Trophoblast cell (in vitro differentiated cells and primary cell): Measurements from ENCODE around the gene FXYD5.

ENCODE experiments used
- DNase-seq, 2 donors: peaks; one replicate each; pipeline ENCODE4 v3.0.0-alpha.2; 2016
- H2AFZ ChIP-seq: 2 replicates; pipeline ENCODE4 v1.6.1; 2013; ENCODE audit warnings: low read length, moderate library complexity, mild to moderate bottlenecking; ENCODE audit not compliant: insufficient read depth, poor library complexity
- H2AK5ac ChIP-seq: 2 replicates; pipeline ENCODE4 v1.6.1; 2013; ENCODE audit warnings: mild to moderate bottlenecking, low read length
- H2BK120ac ChIP-seq: 2 replicates; pipeline ENCODE4 v1.6.1; 2013; ENCODE audit warnings: low read length, mild to moderate bottlenecking, moderate library complexity; ENCODE audit not compliant: insufficient read depth, poor library complexity
- H2BK12ac ChIP-seq: 2 replicates; pipeline ENCODE4 v1.6.1; 2013; ENCODE audit warnings: mild to moderate bottlenecking, low read length, moderate library complexity
- H2BK5ac ChIP-seq: 2 replicates; pipeline ENCODE4 v1.6.1; 2013; ENCODE audit warnings: low read length, low read depth, moderate library complexity, mild to moderate bottlenecking; ENCODE audit not compliant: poor library complexity
- H3K14ac ChIP-seq: 2 replicates; pipeline ENCODE4 v1.6.1; 2013; ENCODE audit warnings: mild to moderate bottlenecking, low read length
- H3K18ac ChIP-seq: 2 replicates; pipeline ENCODE4 v1.6.1; 2013; ENCODE audit warnings: mild to moderate bottlenecking, low read length
- H3K23ac ChIP-seq: 2 replicates; pipeline ENCODE4 v1.6.1; 2013; ENCODE audit warnings: low read length
- H3K27ac ChIP-seq: 2 replicates; pipeline ENCODE4 v1.5.1; 2013; ENCODE audit warnings: low read depth, mild to moderate bottlenecking, inconsistent platforms, low read length, moderate library complexity
- H3K27me3 ChIP-seq: 2 replicates; pipeline ENCODE4 v1.6.1; 2013; ENCODE audit warnings: inconsistent platforms, mild to moderate bottlenecking, low read length, moderate library complexity; ENCODE audit not compliant: insufficient read depth
- H3K36me3 ChIP-seq, 2 experiments: 1 replicate in 1 of 2; 2 replicates in 1 of 2; pipeline ENCODE4 v1.6.1; 2013; ENCODE audit warnings: low read length in 2 of 2, mild to moderate bottlenecking in 2 of 2, moderate library complexity in 1 of 2; ENCODE audit not compliant: insufficient read depth in 2 of 2, control insufficient read depth in 1 of 2
- H3K4ac ChIP-seq: 2 replicates; pipeline ENCODE4 v1.6.1; 2013; ENCODE audit warnings: low read depth, mild to moderate bottlenecking, low read length, moderate library complexity
- H3K4me1 ChIP-seq, 2 experiments: 1 replicate in 1 of 2; 2 replicates in 1 of 2; pipeline ENCODE4 v1.6.1; 2013; ENCODE audit warnings: low read length in 2 of 2, mild to moderate bottlenecking in 2 of 2, moderate library complexity in 1 of 2; ENCODE audit not compliant: insufficient read depth in 2 of 2, control insufficient read depth in 1 of 2
- H3K4me2 ChIP-seq: 2 replicates; pipeline ENCODE4 v1.6.1; 2013; ENCODE audit warnings: inconsistent platforms, mild to moderate bottlenecking, low read length, moderate library complexity
- H3K4me3 ChIP-seq: 2 replicates; pipeline ENCODE4 v1.5.1; 2013; ENCODE audit warnings: mild to moderate bottlenecking, low read depth, low read length, inconsistent platforms
- H3K79me1 ChIP-seq: one replicate; pipeline ENCODE4 v1.6.1; 2013; ENCODE audit warnings: low read length
- H3K79me2 ChIP-seq: 2 replicates; pipeline ENCODE4 v1.6.1; 2013; ENCODE audit warnings: low read length, mild to moderate bottlenecking; ENCODE audit not compliant: control insufficient read depth, insufficient read depth, poor library complexity
- H3K9ac ChIP-seq: 2 replicates; pipeline ENCODE4 v1.6.1; 2013; ENCODE audit warnings: mild to moderate bottlenecking, low read length
- H3K9me3 ChIP-seq: 2 replicates; pipeline ENCODE4 v1.6.1; 2013; ENCODE audit warnings: low read depth, mild to moderate bottlenecking, control low read depth, inconsistent platforms, low read length; ENCODE audit not compliant: insufficient read depth
- H4K12ac ChIP-seq: 2 replicates; pipeline ENCODE4 v1.6.1; 2013; ENCODE audit warnings: low read depth, mild to moderate bottlenecking, low read length, moderate library complexity
- H4K8ac ChIP-seq: 2 replicates; pipeline ENCODE4 v1.6.1; 2013; ENCODE audit warnings: low read depth, mild to moderate bottlenecking, low read length, moderate library complexity
- H4K91ac ChIP-seq: one replicate; pipeline ENCODE4 v1.6.1; 2013; ENCODE audit warnings: low read depth, mild to moderate bottlenecking, low read length, moderate library complexity
- WGBS: extraction: QIAGEN DNeasy Blood & Tissue Kit; methylation state at CpG from one replicate; pipeline ENCODE4 v1.1.7; 2013; ENCODE audit warnings: missing lambda C conversion rate; ENCODE audit not compliant: insufficient read length, insufficient coverage; ENCODE audit errors: extremely low coverage; 5-methylcytosine and 5-hydroxymethylcytosine counted together

FXYD5 gene

DNA sequence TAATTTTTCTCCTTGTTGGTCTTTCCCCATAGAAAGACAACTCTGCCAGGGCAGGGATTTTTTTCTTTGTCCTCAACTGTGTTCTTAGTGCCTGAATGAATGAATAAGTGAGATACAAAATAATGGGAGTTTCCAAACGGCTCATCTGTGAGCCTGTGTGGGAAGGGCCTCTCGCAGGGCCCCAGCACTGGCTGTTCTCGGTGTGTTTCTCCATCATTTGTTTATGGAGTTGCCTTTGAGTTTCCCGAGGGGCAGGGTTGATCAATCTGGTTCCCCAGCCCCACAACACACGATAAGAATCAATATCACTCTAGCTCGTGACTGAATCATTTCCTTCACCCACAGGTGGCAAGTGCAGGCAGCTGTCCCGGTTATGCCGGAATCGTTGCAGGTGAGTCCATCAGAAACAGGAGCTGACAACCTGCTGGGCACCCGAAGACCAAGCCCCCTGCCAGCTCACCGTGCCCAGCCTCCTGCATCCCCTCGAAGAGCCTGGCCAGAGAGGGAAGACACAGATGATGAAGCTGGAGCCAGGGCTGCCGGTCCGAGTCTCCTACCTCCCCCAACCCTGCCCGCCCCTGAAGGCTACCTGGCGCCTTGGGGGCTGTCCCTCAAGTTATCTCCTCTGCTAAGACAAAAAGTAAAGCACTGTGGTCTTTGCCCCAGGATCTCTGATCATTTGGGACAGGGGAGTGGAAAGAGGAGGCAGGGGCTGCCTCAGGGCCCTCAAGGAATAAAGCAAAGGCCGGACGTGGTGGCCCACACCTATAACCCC, 14.9 kb downstream of the FXYD5 start:
- WGBS, result no CpG with 5 or more reads among the region's 18 CpGs
- H3K4me2 ChIP-seq, result no peak overlapping the region
- no peak overlapping the region for H3K27ac ChIP-seq
- H3K27me3 ChIP-seq, result no peaks in the 10 kb centered on the region
- DNase-seq, result no peak
- H3K4me3 ChIP-seq, result no peak overlapping the region
- no peak overlapping the region for H2AFZ ChIP-seq
- H3K79me1 ChIP-seq, result no peaks in the 10 kb centered on the region
- H3K14ac ChIP-seq, result no peak overlapping the region
- H2BK12ac ChIP-seq, result no peak overlapping the region
- no peak overlapping the region for H3K18ac ChIP-seq
- no peak overlapping the region for H3K23ac ChIP-seq
- no peaks in the 10 kb centered on the region for H3K79me2 ChIP-seq
- H3K9me3 ChIP-seq, result peaks cover 11% of the 10 kb centered on the region
- H3K9ac ChIP-seq, result no peak overlapping the region
- H3K36me3 ChIP-seq, result peaks cover 30 to 38% of the 10 kb centered on the region in 2 experiments
- no peak overlapping the region for H2AK5ac ChIP-seq
- no peak overlapping the region for H4K8ac ChIP-seq
- no peaks in the 10 kb centered on the region for H3K4me1 ChIP-seq
- H2BK120ac ChIP-seq, result no peak overlapping the region
- H4K91ac ChIP-seq, result no peak overlapping the region
- no peak overlapping the region for H4K12ac ChIP-seq
- H3K4ac ChIP-seq, result no peak overlapping the region
- no peak overlapping the region for H2BK5ac ChIP-seq

DNA sequence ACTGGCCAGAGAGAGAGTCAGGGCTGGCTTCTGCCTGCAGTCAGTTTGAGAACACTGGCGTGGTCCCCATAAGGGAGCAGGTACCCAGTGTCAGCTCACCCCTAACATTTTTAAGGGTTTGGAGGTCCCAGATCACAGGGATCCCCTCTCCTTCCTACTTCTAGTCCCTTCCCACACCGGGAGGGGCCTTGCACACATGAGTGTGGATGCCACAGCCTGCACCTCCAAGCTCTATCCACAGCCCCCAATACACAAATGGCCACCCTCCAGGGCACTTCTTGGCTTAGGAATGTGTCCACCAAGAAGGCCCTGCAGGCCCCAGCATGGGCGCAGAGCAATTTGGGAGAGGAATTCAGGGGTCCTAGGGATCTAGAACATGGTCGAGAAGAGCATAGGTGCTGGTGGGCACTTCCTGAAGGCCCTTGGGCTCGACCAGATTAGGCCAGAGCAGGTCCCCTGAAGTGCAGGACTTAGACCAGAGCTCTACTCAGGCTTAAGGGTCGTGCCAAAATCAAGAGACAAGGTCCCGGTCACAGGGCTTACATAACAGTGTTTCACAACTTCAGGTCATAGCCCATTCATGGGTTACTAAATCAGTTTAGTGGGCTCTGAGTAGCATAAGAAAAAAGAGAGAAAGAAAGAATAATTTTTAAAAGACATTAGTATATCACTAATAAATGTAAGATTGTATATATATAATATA, 16.0 kb downstream of the FXYD5 start:
- no peak overlapping the region for H2AK5ac ChIP-seq
- DNase-seq, result no peak
- no peak overlapping the region for H3K4me2 ChIP-seq
- H3K14ac ChIP-seq, result no peak overlapping the region
- no peak overlapping the region for H4K8ac ChIP-seq
- no peak overlapping the region for H3K23ac ChIP-seq
- peaks cover 29 to 34% of the 10 kb centered on the region in 2 experiments for H3K36me3 ChIP-seq
- no peak overlapping the region for H4K12ac ChIP-seq
- H3K9me3 ChIP-seq, result peaks cover 10% of the 10 kb centered on the region
- H3K79me2 ChIP-seq, result no peaks in the 10 kb centered on the region
- H2BK12ac ChIP-seq, result no peak overlapping the region
- no peaks in the 10 kb centered on the region for H3K79me1 ChIP-seq
- no peak overlapping the region for H3K9ac ChIP-seq
- H3K4me1 ChIP-seq, result no peaks in the 10 kb centered on the region
- WGBS, result no CpG with 5 or more reads among the region's 7 CpGs
- no peak overlapping the region for H3K4ac ChIP-seq
- no peaks in the 10 kb centered on the region for H3K27me3 ChIP-seq
- no peak overlapping the region for H2BK120ac ChIP-seq
- no peak overlapping the region for H2AFZ ChIP-seq
- H3K4me3 ChIP-seq, result no peak overlapping the region
- no peak overlapping the region for H3K27ac ChIP-seq
- no peak overlapping the region for H3K18ac ChIP-seq
- H2BK5ac ChIP-seq, result no peak overlapping the region
- no peak overlapping the region for H4K91ac ChIP-seq

DNA sequence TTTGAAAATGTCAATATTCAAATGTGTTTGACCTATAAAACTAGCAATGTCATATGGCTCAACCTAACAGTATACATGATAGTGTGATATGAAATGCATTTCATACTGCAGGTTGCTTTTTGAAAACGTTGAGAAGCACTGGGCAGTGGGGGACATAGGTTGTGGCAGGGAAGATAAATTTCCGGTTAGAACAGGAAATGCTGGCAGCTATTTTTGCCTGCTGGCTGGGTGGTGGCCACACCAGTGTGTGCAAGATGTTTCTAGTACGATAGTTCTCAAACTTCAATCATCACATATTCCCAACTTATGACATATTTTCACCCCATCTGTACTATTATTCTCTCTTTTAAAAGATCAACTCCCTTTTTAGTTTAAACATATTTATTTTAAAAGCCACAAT, 17.2 kb downstream of the FXYD5 start:
- H2AK5ac ChIP-seq, result no peak overlapping the region
- no peak overlapping the region for H3K4me3 ChIP-seq
- no peak overlapping the region for H3K18ac ChIP-seq
- H2BK5ac ChIP-seq, result no peak overlapping the region
- WGBS, result no CpG with 5 or more reads among the region's 3 CpGs
- no peak overlapping the region for H4K8ac ChIP-seq
- H3K79me1 ChIP-seq, result no peaks in the 10 kb centered on the region
- DNase-seq, result no peak
- no peak overlapping the region for H3K23ac ChIP-seq
- H3K14ac ChIP-seq, result no peak overlapping the region
- H3K9me3 ChIP-seq, result peaks cover 3% of the 10 kb centered on the region
- H2AFZ ChIP-seq, result no peak overlapping the region
- no peak overlapping the region for H4K12ac ChIP-seq
- peaks cover 20 to 22% of the 10 kb centered on the region in 2 experiments for H3K36me3 ChIP-seq
- no peak overlapping the region for H3K27ac ChIP-seq
- H3K4ac ChIP-seq, result no peak overlapping the region
- no peaks in the 10 kb centered on the region for H3K27me3 ChIP-seq
- no peak overlapping the region for H2BK12ac ChIP-seq
- no peak overlapping the region for H2BK120ac ChIP-seq
- H3K4me1 ChIP-seq, result no peaks in the 10 kb centered on the region
- no peak overlapping the region for H4K91ac ChIP-seq
- no peak overlapping the region for H3K9ac ChIP-seq
- no peaks in the 10 kb centered on the region for H3K79me2 ChIP-seq
- no peak overlapping the region for H3K4me2 ChIP-seq

GRCh38 chr19:35174226-35174625, 19.7 kb downstream of the FXYD5 start:
- Histone ChIP-seq H3K9me3 (peaks cover 2% of the 10 kb centered on the region), H4K91ac (no peak overlapping the region), H3K23ac (no peak overlapping the region), H3K4me3 (no peak overlapping the region), H2BK12ac (no peak overlapping the region), H3K27ac (no peak overlapping the region), H3K4me1 (no peaks in the 10 kb centered on the region), H3K79me1 (no peaks in the 10 kb centered on the region), H3K27me3 (no peaks in the 10 kb centered on the region), H3K18ac (no peak overlapping the region), H3K4me2 (no peak overlapping the region), H3K9ac (no peak overlapping the region), H3K14ac (no peak overlapping the region), H4K12ac (no peak overlapping the region), H3K79me2 (no peaks in the 10 kb centered on the region), H3K4ac (no peak overlapping the region), H2AFZ (no peak overlapping the region), H3K36me3 (peaks cover 13% of the 10 kb centered on the region in 2 experiments), H2AK5ac (no peak overlapping the region), H2BK5ac (no peak overlapping the region), H2BK120ac (no peak overlapping the region), H4K8ac (no peak overlapping the region)
- DNase-seq, result no peak
- WGBS, result 100% methylated on average over 1 of the region's 6 CpGs
